ENCODE data around the gene YPEL2. TPM values are rescaled to one million over a fixed set of nuclear protein-coding genes. Genes with fewer than 3 reads are reported as not detected.

YPEL2 gene
- total and polyA plus RNA-seq, 2 of the 13 experiments (the other 11 are each of a cell fraction or from before 2014, with no cell fraction given) = 8.5 to 21.1 TPM

- TF ChIP-seq, protein P1, sequence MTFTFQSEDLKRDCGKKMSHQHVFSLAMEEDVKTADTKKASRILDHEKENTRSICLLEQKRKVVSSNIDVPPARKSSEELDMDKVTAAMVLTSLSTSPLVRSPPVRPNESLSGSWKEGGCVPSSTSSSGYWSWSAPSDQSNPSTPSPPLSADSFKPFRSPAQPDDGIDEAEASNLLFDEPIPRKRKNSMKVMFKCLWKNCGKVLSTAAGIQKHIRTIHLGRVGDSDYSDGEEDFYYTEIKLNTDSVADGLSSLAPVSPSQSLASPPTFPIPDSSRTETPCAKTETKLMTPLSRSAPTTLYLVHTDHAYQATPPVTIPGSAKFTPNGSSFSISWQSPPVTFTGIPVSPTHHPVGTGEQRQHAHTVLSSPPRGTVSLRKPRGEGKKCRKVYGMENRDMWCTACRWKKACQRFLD (CRISPR knock-in tag; IDR thresholded peaks at IDR 0.05; ENCODE audit: borderline replicate concordance) = peak; percentile 34; the same call in 1 of the 2 replicates
- TF ChIP-seq ZNF510 (CRISPR knock-in tag; IDR thresholded peaks at IDR 0.05; ENCODE audit: low read depth) (0 out of 2 replicates have a peak, but pooled peaks have one; percentile 49), ZNF550 (CRISPR knock-in tag; IDR thresholded peaks at IDR 0.05; ENCODE audit: borderline replicate concordance) (no peak), ZNF12 (CRISPR knock-in tag; IDR thresholded peaks at IDR 0.05) (peak; percentile 58; the same call in 1 of the 2 replicates), ZFP90 (CRISPR knock-in tag; IDR thresholded peaks at IDR 0.05; ENCODE audit: borderline replicate concordance) (peak; percentile 64; the same call in 1 of the 2 replicates), DMAP1 (CRISPR knock-in tag; IDR thresholded peaks at IDR 0.05) (peak; percentile 86), ZNF382 (CRISPR knock-in tag; IDR thresholded peaks at IDR 0.05; ENCODE audit: borderline replicate concordance) (no peak), MED13 (CRISPR knock-in tag; IDR thresholded peaks at IDR 0.05) (peak; percentile 74; the same call in 1 of the 2 replicates), ZBTB39 (CRISPR knock-in tag; IDR thresholded peaks at IDR 0.05) (peak; percentile 30; the same call in 1 of the 2 replicates), ADNP (CRISPR knock-in tag; IDR thresholded peaks at IDR 0.05) (no peak), ZNF749 (CRISPR knock-in tag; IDR thresholded peaks at IDR 0.05; ENCODE audit: borderline replicate concordance) (peak; percentile 28; the same call in 1 of the 2 replicates), PHF21A (CRISPR knock-in tag; IDR thresholded peaks at IDR 0.05) (peak; percentile 100), ZFP1 (CRISPR knock-in tag; IDR thresholded peaks at IDR 0.05) (peak; percentile 50; the same call in 1 of the 2 replicates), RARA (CRISPR knock-in tag; IDR thresholded peaks at IDR 0.05) (peak; percentile 93), AGO2 (optimal IDR thresholded peaks at IDR 0.05; ENCODE audit: low read depth, low read length) (no peak), PHF20 (CRISPR knock-in tag; IDR thresholded peaks at IDR 0.05) (peak; percentile 58; the same call in 1 of the 2 replicates), HOXD1 (CRISPR knock-in tag; IDR thresholded peaks at IDR 0.05) (peak; percentile 32; the same call in 1 of the 2 replicates), NONO (IDR thresholded peaks at IDR 0.05) (no peak), NONO (CRISPR knock-in tag; conservative IDR thresholded peaks at IDR 0.05) (peak; percentile 98), ZNF121 (CRISPR knock-in tag; IDR thresholded peaks at IDR 0.05) (peak; percentile 80; the same call in 1 of the 2 replicates), NFIC (IDR thresholded peaks at IDR 0.05; ENCODE audit: low read length) (peak; percentile 96), ZNF451 (CRISPR knock-in tag; IDR thresholded peaks at IDR 0.05) (peak; percentile 76)
- TF ChIP-seq, protein P2, sequence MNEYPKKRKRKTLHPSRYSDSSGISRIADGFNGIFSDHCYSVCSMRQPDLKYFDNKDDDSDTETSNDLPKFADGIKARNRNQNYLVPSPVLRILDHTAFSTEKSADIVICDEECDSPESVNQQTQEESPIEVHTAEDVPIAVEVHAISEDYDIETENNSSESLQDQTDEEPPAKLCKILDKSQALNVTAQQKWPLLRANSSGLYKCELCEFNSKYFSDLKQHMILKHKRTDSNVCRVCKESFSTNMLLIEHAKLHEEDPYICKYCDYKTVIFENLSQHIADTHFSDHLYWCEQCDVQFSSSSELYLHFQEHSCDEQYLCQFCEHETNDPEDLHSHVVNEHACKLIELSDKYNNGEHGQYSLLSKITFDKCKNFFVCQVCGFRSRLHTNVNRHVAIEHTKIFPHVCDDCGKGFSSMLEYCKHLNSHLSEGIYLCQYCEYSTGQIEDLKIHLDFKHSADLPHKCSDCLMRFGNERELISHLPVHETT (CRISPR knock-in tag; conservative IDR thresholded peaks at IDR 0.05) = 0 out of 2 replicates have a peak, but pooled peaks have one; percentile 69
- TF ChIP-seq, protein P3, sequence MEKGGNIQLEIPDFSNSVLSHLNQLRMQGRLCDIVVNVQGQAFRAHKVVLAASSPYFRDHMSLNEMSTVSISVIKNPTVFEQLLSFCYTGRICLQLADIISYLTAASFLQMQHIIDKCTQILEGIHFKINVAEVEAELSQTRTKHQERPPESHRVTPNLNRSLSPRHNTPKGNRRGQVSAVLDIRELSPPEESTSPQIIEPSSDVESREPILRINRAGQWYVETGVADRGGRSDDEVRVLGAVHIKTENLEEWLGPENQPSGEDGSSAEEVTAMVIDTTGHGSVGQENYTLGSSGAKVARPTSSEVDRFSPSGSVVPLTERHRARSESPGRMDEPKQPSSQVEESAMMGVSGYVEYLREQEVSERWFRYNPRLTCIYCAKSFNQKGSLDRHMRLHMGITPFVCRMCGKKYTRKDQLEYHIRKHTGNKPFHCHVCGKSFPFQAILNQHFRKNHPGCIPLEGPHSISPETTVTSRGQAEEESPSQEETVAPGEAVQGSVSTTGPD (CRISPR knock-in tag; IDR thresholded peaks at IDR 0.05) = peak; percentile 90
Measured at GRCh38 chr17:59366773-59367656, 35.6 kb downstream of the YPEL2 start (continued).
